ENCODE measurements around the gene ECEL1. TPM values are rescaled to one million over a fixed set of nuclear protein-coding genes. Genes with fewer than 3 reads are reported as not detected.

The ECEL1 gene
- total RNA-seq, 4 donors from 2014 or later, result 0.68 to 0.83 TPM; not detected in 2

DNA sequence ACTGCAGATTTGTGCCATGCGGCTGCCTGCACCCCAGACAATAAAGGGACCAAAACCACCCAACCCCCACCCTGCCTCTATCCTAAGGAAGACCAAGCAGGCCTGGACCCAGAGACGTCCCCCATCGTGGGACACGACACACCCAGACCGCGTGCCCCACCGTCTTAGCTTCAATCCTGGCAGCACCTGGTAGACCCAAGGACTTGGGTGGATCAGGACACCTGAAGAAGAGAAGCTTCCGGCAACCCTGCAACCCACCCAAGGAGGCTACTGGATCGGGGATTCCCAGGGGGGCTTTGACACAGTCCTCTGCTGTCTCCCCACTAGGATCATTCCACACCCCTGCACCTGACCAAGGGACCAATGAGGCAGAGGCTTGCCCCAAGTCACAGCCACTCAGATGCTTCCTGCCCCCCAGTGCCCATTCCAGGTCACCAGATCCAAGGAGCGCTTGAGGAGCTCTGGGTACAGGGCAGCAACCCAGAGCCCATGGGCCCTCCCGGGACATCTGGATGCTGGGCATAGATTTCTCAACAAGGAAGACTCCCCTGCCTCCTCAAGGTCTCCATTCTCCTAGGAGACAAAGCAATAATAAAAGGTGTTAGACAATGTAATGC, 28.1 kb downstream of the ECEL1 start:
- no peaks in the 10 kb centered on the region for H3K36me3 ChIP-seq
- DNase-seq (ENCODE audit: low spot score in 2 of 2), result peak; percentile 6 to 63
- WGBS, result 84% methylated on average over 10 of the region's 11 CpGs
- H3K9me3 ChIP-seq, result no peaks in the 10 kb centered on the region
- no peak for TF ChIP-seq CTCF (IDR thresholded peaks at IDR 0.05)
- TF ChIP-seq POLR2A (IDR thresholded peaks at IDR 0.05), result no peak
- TF ChIP-seq EP300 (IDR thresholded peaks at IDR 0.05), result no peak
- no peak for TF ChIP-seq POLR2AphosphoS5 (IDR thresholded peaks at IDR 0.05)
- H3K4me3 ChIP-seq, result no peak overlapping the region
- H3K27me3 ChIP-seq, result peaks cover 56% of the 10 kb centered on the region
- no peaks in the 10 kb centered on the region for H3K4me1 ChIP-seq
- no peak overlapping the region for H3K27ac ChIP-seq

DNA sequence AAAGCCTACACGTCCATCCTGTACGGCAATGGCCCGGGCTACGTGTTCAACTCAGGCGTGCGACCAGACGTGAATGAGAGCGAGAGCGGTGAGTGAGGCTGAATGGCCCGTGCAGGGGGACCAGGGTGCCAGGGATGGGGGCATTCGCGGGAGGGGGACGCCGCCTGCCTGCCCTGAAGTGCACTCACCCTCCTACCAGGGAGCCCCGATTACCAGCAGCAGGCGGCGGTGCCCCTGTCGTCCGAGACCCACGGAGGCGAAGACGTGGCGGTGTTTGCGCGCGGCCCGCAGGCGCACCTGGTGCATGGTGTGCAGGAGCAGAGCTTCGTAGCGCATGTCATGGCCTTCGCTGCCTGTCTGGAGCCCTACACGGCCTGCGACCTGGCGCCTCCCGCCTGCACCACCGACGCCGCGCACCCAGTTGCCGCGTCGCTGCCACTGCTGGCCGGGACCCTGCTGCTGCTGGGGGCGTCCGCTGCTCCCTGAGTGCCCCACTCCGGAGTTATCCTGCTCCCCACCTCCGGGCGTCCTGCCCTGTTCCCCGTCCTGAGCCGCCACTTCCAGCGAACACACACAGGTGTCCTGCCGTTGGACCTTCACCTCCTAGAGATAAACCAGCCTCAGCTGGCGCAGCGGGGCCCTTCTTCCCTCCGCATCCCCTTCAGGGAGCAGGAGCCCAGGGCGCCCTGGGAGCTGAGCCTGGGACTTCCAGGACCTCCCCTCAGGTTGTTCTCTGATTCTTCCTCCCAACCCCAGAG, 28.8 kb downstream of the ECEL1 start:
- TF ChIP-seq EP300 (IDR thresholded peaks at IDR 0.05) (no peak), CTCF (IDR thresholded peaks at IDR 0.05) (no peak), POLR2AphosphoS5 (IDR thresholded peaks at IDR 0.05) (no peak), POLR2A (IDR thresholded peaks at IDR 0.05) (no peak)
- WGBS, result 78% methylated on average over 18 of the region's 56 CpGs
- no peak overlapping the region for H3K27ac ChIP-seq
- no peak overlapping the region for H3K4me3 ChIP-seq
- DNase-seq (ENCODE audit: low spot score in 2 of 2), result peak; percentile 20 to 68
- H3K4me1 ChIP-seq, result no peaks in the 10 kb centered on the region
- peaks cover 49% of the 10 kb centered on the region for H3K27me3 ChIP-seq
- no peaks in the 10 kb centered on the region for H3K9me3 ChIP-seq
- H3K36me3 ChIP-seq, result no peaks in the 10 kb centered on the region

- DNase-seq (ENCODE audit: low spot score in 2 of 2), result peak in 1 of 2 donors; percentile 74
Measured at GRCh38 chr2:232458051-232458660, 29.5 kb downstream of the ECEL1 start.

DNA sequence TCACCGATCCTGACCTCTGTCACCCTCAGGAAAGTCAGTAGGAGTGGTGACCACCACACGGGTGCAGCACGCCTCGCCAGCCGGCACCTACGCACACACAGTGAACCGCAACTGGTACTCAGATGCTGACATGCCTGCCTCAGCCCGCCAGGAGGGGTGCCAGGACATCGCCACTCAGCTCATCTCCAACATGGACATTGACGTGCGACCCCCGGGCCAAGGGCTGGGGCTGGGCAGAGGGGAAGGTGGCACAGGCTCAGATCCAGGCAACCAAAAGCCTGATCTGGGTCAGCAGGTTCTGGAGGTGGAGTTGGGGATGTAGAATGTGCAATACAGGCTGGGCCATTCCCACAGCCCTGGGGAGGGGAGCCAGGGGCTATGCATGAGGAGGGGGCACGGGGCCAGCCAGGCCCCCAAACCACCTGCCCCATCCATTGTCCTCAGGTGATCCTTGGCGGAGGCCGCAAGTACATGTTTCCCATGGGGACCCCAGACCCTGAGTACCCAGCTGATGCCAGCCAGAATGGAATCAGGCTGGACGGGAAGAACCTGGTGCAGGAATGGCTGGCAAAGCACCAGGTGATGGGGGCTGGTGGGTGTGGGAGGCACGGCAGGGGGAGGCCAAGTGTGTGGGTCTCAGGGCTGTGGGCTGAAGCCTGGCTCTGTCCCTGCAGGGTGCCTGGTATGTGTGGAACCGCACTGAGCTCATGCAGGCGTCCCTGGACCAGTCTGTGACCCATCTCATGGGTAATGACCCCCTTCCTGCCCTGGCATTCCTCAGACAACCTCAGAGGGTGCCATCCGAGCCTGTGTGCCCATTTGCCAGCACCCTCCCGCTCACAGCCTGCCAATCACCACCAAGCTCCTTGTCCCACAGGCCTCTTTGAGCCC, 30.3 kb downstream of the ECEL1 start:
- H3K4me3 ChIP-seq, result no peak overlapping the region
- no peaks in the 10 kb centered on the region for H3K9me3 ChIP-seq
- no peaks in the 10 kb centered on the region for H3K4me1 ChIP-seq
- no peaks in the 10 kb centered on the region for H3K36me3 ChIP-seq
- peak in 1 of 2 donors; percentile 76 for DNase-seq (ENCODE audit: low spot score in 2 of 2)
- H3K27ac ChIP-seq, result no peak overlapping the region
- WGBS, result 90% methylated on average over 2 of the region's 21 CpGs
- peaks cover 46% of the 10 kb centered on the region for H3K27me3 ChIP-seq
- TF ChIP-seq EP300 (IDR thresholded peaks at IDR 0.05) (no peak), POLR2A (IDR thresholded peaks at IDR 0.05) (no peak), POLR2AphosphoS5 (IDR thresholded peaks at IDR 0.05) (no peak), CTCF (IDR thresholded peaks at IDR 0.05) (no peak)

More at GRCh38 chr2:232458051-232458660, 29.5 kb downstream of the ECEL1 start:
- Histone ChIP-seq H3K27ac (no peak overlapping the region), H3K4me3 (no peak overlapping the region), H3K4me1 (no peaks in the 10 kb centered on the region), H3K36me3 (no peaks in the 10 kb centered on the region), H3K27me3 (peaks cover 46% of the 10 kb centered on the region), H3K9me3 (no peaks in the 10 kb centered on the region)
- TF ChIP-seq POLR2A (IDR thresholded peaks at IDR 0.05), result no peak
- TF ChIP-seq CTCF (IDR thresholded peaks at IDR 0.05), result no peak
- no peak for TF ChIP-seq EP300 (IDR thresholded peaks at IDR 0.05)
- no peak for TF ChIP-seq POLR2AphosphoS5 (IDR thresholded peaks at IDR 0.05)
- WGBS, result 81% methylated on average over 17 of the region's 25 CpGs
